Vagina (tissue), 2 donors: Measurements from ENCODE around the gene PKN2.

Experiments used
- CTCF ChIP-seq, 3 experiments: fragments of 450-650 bp in 2 of 3; fragments of 200-600 bp in 1 of 3; sonication (generic) in 1 of 3; IDR thresholded peaks; one replicate each; pipeline ENCODE4 v1.5.1; 2017 to 2019; ENCODE audit warnings: antibody characterized with exemption in 3 of 3, mild to moderate bottlenecking in 2 of 3, moderate library complexity in 2 of 3
- POLR2AphosphoS5 ChIP-seq, 2 donors: sonication (generic); formaldehyde crosslinking; IDR thresholded peaks; one replicate each; pipeline ENCODE4 v1.9.0; 2017; ENCODE audit warnings: antibody characterized with exemption in 2 of 2, mild to moderate bottlenecking in 2 of 2, low read depth in 1 of 2; ENCODE audit not compliant: insufficient read depth in 1 of 2

- TF ChIP-seq CTCF (IDR thresholded peaks at IDR 0.05) (no peak), POLR2AphosphoS5 (IDR thresholded peaks at IDR 0.05; ENCODE audit: insufficient read depth in 1 of 2, low read depth in 1 of 2) (no peak)
Observed at GRCh38 chr1:88698764-88699163, 14.7 kb downstream of the PKN2 start.
